IPS-20b (cell line): ENCODE measurements around the gene DENND1B.
"Not testable (repeated sequence)": the region's sequence is repeated elsewhere in the genome, so short reads cannot be mapped to it uniquely, and the experiment has no call there.

ENCODE experiments used
- H3K27ac ChIP-seq: one replicate; pipeline ENCODE4 v1.5.1; 2013; ENCODE audit warnings: low read length
- H3K27me3 ChIP-seq: 2 replicates; pipeline ENCODE4 v1.6.1; 2013; ENCODE audit warnings: mild to moderate bottlenecking, low read length, inconsistent platforms; ENCODE audit not compliant: insufficient read depth
- H3K36me3 ChIP-seq: 2 replicates; pipeline ENCODE4 v1.6.1; 2013; ENCODE audit warnings: low read depth, mild to moderate bottlenecking, inconsistent platforms, low read length, moderate library complexity; ENCODE audit not compliant: insufficient read depth
- H3K4me1 ChIP-seq: 2 replicates; pipeline ENCODE4 v1.6.1; 2013; ENCODE audit warnings: mild to moderate bottlenecking, control low read depth, inconsistent platforms, low read length, moderate library complexity; ENCODE audit not compliant: insufficient read depth
- H3K4me3 ChIP-seq: 2 replicates; pipeline ENCODE4 v1.5.1; 2013; ENCODE audit warnings: mild to moderate bottlenecking, low read length, inconsistent platforms
- H3K9ac ChIP-seq: 2 replicates; pipeline ENCODE4 v1.6.1; 2013; ENCODE audit warnings: low read depth, mild to moderate bottlenecking, inconsistent platforms, low read length, moderate library complexity
- H3K9me3 ChIP-seq: 2 replicates; pipeline ENCODE4 v1.6.1; 2013; ENCODE audit warnings: mild to moderate bottlenecking, low read depth, low read length, inconsistent platforms; ENCODE audit not compliant: insufficient read depth

The DENND1B gene

GRCh38 chr1:197614916-197615692 lies 160.2 kb downstream of the DENND1B start:
- no peak overlapping the region for H3K27ac ChIP-seq
- H3K9ac ChIP-seq = no peak overlapping the region
- no peaks in the 10 kb centered on the region for H3K4me1 ChIP-seq
- H3K36me3 ChIP-seq = no peaks in the 10 kb centered on the region
- no peaks in the 10 kb centered on the region for H3K9me3 ChIP-seq
- H3K27me3 ChIP-seq = no peaks in the 10 kb centered on the region
- H3K4me3 ChIP-seq = no peak overlapping the region

GRCh38 chr1:197606168-197606845 lies 169.0 kb downstream of the DENND1B start:
- no peaks in the 10 kb centered on the region for H3K27me3 ChIP-seq
- no peak overlapping the region for H3K27ac ChIP-seq
- no peaks in the 10 kb centered on the region for H3K36me3 ChIP-seq
- no peak overlapping the region for H3K4me3 ChIP-seq
- no peak overlapping the region for H3K9ac ChIP-seq
- no peaks in the 10 kb centered on the region for H3K9me3 ChIP-seq
- no peaks in the 10 kb centered on the region for H3K4me1 ChIP-seq

GRCh38 chr1:197604302-197604701 lies 171.0 kb downstream of the DENND1B start:
- no peaks in the 10 kb centered on the region for H3K4me1 ChIP-seq
- no peak overlapping the region for H3K27ac ChIP-seq
- no peaks in the 10 kb centered on the region for H3K36me3 ChIP-seq
- H3K27me3 ChIP-seq = no peaks in the 10 kb centered on the region
- no peak overlapping the region for H3K9ac ChIP-seq
- H3K4me3 ChIP-seq = no peak overlapping the region
- no peaks in the 10 kb centered on the region for H3K9me3 ChIP-seq

DNA sequence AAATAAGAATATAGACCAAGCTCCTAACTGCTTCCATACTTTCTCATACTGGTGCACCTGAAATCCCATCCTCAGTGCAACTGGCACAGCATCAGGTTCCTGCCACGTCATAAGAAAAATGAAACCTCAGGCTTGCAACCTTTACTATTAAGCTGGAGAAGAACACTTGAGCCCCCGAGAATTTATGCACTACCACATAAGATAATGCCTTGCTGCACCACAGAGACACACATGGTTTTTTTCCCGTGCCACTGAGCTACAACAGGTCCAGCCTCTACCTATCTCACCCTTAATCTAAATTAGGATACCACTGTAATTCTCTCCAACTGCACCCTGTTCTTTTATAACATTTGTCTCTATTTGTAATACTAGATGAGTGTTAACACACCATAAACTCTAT lies 174.5 kb downstream of the DENND1B start:
- Histone ChIP-seq H3K9me3 (no peaks in the 10 kb centered on the region), H3K9ac (no peak overlapping the region), H3K4me3 (no peak overlapping the region), H3K36me3 (no peaks in the 10 kb centered on the region), H3K27me3 (no peaks in the 10 kb centered on the region), H3K27ac (no peak overlapping the region), H3K4me1 (peaks cover 2% of the 10 kb centered on the region; the same call in 1 of the 2 replicates)

DNA sequence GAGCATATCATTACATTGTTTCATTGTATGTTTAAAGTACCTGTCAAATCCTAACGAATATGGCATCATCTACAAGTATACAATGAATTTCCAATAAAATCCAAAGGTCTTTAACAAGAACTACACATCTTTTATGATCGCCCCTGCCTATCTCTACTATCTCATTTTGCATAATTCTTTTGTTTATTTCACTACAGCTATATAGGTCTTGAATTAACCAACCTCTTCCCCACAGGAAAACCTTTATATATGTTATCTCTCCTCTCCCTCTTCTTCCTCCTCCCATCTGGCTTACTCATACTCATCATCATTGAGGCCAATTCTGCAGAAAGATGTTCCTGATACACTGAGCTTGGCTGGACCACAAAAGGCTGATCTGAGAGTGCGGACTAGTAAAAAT lies 175.5 kb downstream of the DENND1B start:
- Histone ChIP-seq H3K36me3 (no peaks in the 10 kb centered on the region), H3K27ac (no peak overlapping the region), H3K27me3 (no peaks in the 10 kb centered on the region), H3K4me1 (peaks cover 9% of the 10 kb centered on the region; the same call in 1 of the 2 replicates), H3K9ac (no peak overlapping the region), H3K9me3 (no peaks in the 10 kb centered on the region), H3K4me3 (no peak overlapping the region)

- H3K9me3 ChIP-seq = no peaks in the 10 kb centered on the region
These were observed 176.3 kb downstream of the DENND1B start for GRCh38 chr1:197598935-197599334.

GRCh38 chr1:197595304-197595904 lies 179.9 kb downstream of the DENND1B start:
- Histone ChIP-seq H3K27me3 (no peaks in the 10 kb centered on the region), H3K36me3 (no peaks in the 10 kb centered on the region), H3K9ac (no peak overlapping the region), H3K27ac (no peak overlapping the region), H3K4me3 (no peak overlapping the region), H3K4me1 (peaks cover 9% of the 10 kb centered on the region; the same call in 1 of the 2 replicates), H3K9me3 (no peaks in the 10 kb centered on the region)

More at GRCh38 chr1:197598935-197599334, 176.3 kb downstream of the DENND1B start:
- Histone ChIP-seq H3K27me3 (no peaks in the 10 kb centered on the region), H3K4me3 (no peak overlapping the region), H3K9ac (no peak overlapping the region), H3K4me1 (peaks cover 9% of the 10 kb centered on the region; the same call in 1 of the 2 replicates), H3K36me3 (no peaks in the 10 kb centered on the region), H3K27ac (no peak overlapping the region)

DNA sequence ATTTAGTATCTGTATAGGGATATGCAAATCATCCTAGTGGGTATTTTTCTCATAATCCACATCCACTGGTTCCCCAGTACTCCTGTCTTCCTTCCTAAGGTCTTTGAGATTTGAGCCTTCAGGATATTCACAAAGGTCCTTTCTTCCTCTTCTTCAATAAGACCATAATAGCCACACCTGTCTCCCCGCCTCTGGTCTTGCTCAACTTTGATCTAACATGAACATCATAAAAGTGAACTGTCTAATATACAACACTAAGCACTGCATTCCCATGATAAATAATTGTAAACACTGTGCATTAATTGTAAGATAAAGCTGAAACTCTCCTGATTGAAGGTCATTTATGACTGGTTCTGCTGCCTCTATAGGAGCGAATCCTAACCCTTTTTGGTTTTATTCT lies 184.6 kb downstream of the DENND1B start:
- Histone ChIP-seq H3K36me3 (no peaks in the 10 kb centered on the region), H3K9me3 (no peaks in the 10 kb centered on the region), H3K27me3 (no peaks in the 10 kb centered on the region), H3K4me3 (no peak overlapping the region), H3K27ac (no peak overlapping the region), H3K9ac (no peak overlapping the region), H3K4me1 (peaks cover 7% of the 10 kb centered on the region; the same call in 1 of the 2 replicates)

- Histone ChIP-seq H3K9ac (no peak overlapping the region), H3K27me3 (no peaks in the 10 kb centered on the region), H3K9me3 (no peaks in the 10 kb centered on the region), H3K4me1 (no peaks in the 10 kb centered on the region), H3K27ac (no peak overlapping the region), H3K4me3 (no peak overlapping the region), H3K36me3 (no peaks in the 10 kb centered on the region)
These were observed 189.5 kb downstream of the DENND1B start for GRCh38 chr1:197585809-197586208.

GRCh38 chr1:197577580-197577979 lies 197.7 kb downstream of the DENND1B start:
- no peaks in the 10 kb centered on the region for H3K27me3 ChIP-seq
- no peaks in the 10 kb centered on the region for H3K9me3 ChIP-seq
- no peak overlapping the region for H3K9ac ChIP-seq
- H3K27ac ChIP-seq = no peak overlapping the region
- H3K36me3 ChIP-seq = no peaks in the 10 kb centered on the region
- no peak overlapping the region for H3K4me3 ChIP-seq
- no peaks in the 10 kb centered on the region for H3K4me1 ChIP-seq

DNA sequence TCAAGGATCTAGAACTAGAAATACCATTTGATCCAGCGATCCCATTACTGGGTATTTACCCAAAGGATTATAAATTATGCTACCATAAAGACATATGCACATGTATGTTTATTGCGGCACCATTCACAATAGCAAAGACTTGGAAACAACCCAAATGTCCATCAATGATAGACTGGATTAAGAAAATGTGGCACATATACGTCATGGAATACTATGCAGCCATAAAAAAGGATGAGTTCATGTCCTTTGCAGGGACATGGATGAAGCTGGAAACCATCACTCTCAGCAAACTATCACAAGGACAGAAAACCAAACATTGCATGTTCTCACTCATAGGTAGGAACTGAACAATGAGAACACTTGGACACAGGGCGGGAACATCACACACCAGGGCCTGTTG lies 199.7 kb downstream of the DENND1B start:
- not testable (repeated sequence) for H3K36me3 ChIP-seq, H3K27me3 ChIP-seq, H3K9me3 ChIP-seq, H3K4me3 ChIP-seq, H3K9ac ChIP-seq, H3K27ac ChIP-seq, H3K4me1 ChIP-seq

DNA sequence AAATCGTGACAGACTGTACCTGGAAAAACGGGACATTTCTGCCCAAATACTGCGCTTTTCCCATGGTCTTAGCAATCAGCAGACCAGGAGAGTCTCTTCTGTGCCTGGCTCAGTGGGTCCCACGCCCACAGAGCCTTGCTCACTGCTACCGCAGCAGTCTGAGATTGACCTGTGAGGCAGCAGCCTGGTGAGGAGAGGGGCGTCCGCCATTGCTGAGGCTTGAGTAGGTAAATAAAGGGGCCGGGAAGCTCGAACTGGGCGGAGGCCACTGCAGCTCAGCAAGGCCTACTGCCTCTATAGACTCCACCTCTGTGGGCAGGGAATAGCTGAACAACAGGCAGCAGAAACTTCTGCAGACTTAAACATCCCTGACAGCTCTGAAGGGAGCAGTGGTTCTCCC lies 203.1 kb downstream of the DENND1B start:
- Histone ChIP-seq H3K4me3 (no peak overlapping the region), H3K36me3 (no peaks in the 10 kb centered on the region), H3K9ac (no peak overlapping the region), H3K4me1 (no peaks in the 10 kb centered on the region), H3K9me3 (peaks cover 11% of the 10 kb centered on the region; the same call in 1 of the 2 replicates), H3K27ac (no peak overlapping the region), H3K27me3 (no peaks in the 10 kb centered on the region)
